BE2C (cell line): ENCODE measurements around the gene PHF21B.

Source experiments
- DNase-seq: peaks from one replicate; pipeline ENCODE4 v3.0.0-alpha.2; 2020
- H3K27me3 ChIP-seq: fragments of 250-450 bp; sonication (Bioruptor Pico); 2 replicates; pipeline ENCODE4 v1.5.1; 2020; ENCODE audit warnings: mild to moderate bottlenecking
- H3K36me3 ChIP-seq: fragments of 250-450 bp; sonication (Bioruptor Pico); 2 replicates; pipeline ENCODE4 v1.5.1; 2020; ENCODE audit warnings: mild to moderate bottlenecking
- H3K4me1 ChIP-seq: fragments of 250-450 bp; sonication (Bioruptor Pico); 2 replicates; pipeline ENCODE4 v1.5.1; 2020
- H3K4me3 ChIP-seq: 2 replicates; pipeline ENCODE4 v1.5.1; 2011; ENCODE audit warnings: low read depth, low read length
- H3K9me3 ChIP-seq: fragments of 250-450 bp; sonication (Bioruptor Pico); 2 replicates; pipeline ENCODE4 v1.5.1; 2020
- CTCF ChIP-seq: IDR thresholded peaks from 2 replicates; pipeline ENCODE4 v1.5.1; 2012; ENCODE audit warnings: mild to moderate bottlenecking, low read depth, low read length

PHF21B gene

GRCh38 chr22:44941207-44941606, 68.6 kb downstream of the PHF21B start:
- Histone ChIP-seq H3K4me1 (no peaks in the 10 kb centered on the region), H3K4me3 (no peak overlapping the region), H3K27me3 (no peaks in the 10 kb centered on the region), H3K9me3 (no peaks in the 10 kb centered on the region), H3K36me3 (no peaks in the 10 kb centered on the region)
- no peak for TF ChIP-seq CTCF
- no peak for DNase-seq

- TF ChIP-seq CTCF: no peak
- no peaks in the 10 kb centered on the region for H3K36me3 ChIP-seq
- no peaks in the 10 kb centered on the region for H3K9me3 ChIP-seq
- no peaks in the 10 kb centered on the region for H3K4me1 ChIP-seq
- H3K27me3 ChIP-seq: no peaks in the 10 kb centered on the region
- DNase-seq: no peak
- no peak overlapping the region for H3K4me3 ChIP-seq
These were observed 69.7 kb downstream of the PHF21B start for GRCh38 chr22:44940130-44940529.

- H3K4me3 ChIP-seq: no peak overlapping the region
- no peaks in the 10 kb centered on the region for H3K27me3 ChIP-seq
- H3K4me1 ChIP-seq: no peaks in the 10 kb centered on the region
- no peaks in the 10 kb centered on the region for H3K36me3 ChIP-seq
- TF ChIP-seq CTCF: no peak
- no peak for DNase-seq
- H3K9me3 ChIP-seq: no peaks in the 10 kb centered on the region
These were observed 70.4 kb downstream of the PHF21B start for GRCh38 chr22:44939451-44939850.

- Histone ChIP-seq H3K9me3 (no peaks in the 10 kb centered on the region), H3K36me3 (no peaks in the 10 kb centered on the region), H3K4me3 (no peak overlapping the region), H3K4me1 (no peaks in the 10 kb centered on the region), H3K27me3 (no peaks in the 10 kb centered on the region)
- TF ChIP-seq CTCF: no peak
- DNase-seq: no peak
These were observed 70.9 kb downstream of the PHF21B start for GRCh38 chr22:44938886-44939285.

GRCh38 chr22:44937216-44937615, 72.6 kb downstream of the PHF21B start:
- H3K9me3 ChIP-seq: no peaks in the 10 kb centered on the region
- DNase-seq: no peak
- no peak overlapping the region for H3K4me3 ChIP-seq
- H3K27me3 ChIP-seq: no peaks in the 10 kb centered on the region
- H3K36me3 ChIP-seq: no peaks in the 10 kb centered on the region
- TF ChIP-seq CTCF: no peak
- no peaks in the 10 kb centered on the region for H3K4me1 ChIP-seq

GRCh38 chr22:44936201-44936600, 73.6 kb downstream of the PHF21B start:
- DNase-seq: no peak
- no peaks in the 10 kb centered on the region for H3K27me3 ChIP-seq

More at GRCh38 chr22:44936201-44936600, 73.6 kb downstream of the PHF21B start:
- H3K36me3 ChIP-seq: no peaks in the 10 kb centered on the region
- no peak for TF ChIP-seq CTCF
- no peaks in the 10 kb centered on the region for H3K9me3 ChIP-seq
- no peak overlapping the region for H3K4me3 ChIP-seq
- no peaks in the 10 kb centered on the region for H3K4me1 ChIP-seq
